NCI-H2081 (cell line): Measurements from ENCODE around the gene MELTF.

ENCODE experiments used
- DNase-seq, 2 experiments: peaks; one replicate each; lab custom pipeline; 2025; lab: John Stamatoyannopoulos, UW

The MELTF gene

GRCh38 chr3:196994056-196994455, 35.6 kb downstream of the MELTF start:
- no peak for DNase-seq

GRCh38 chr3:196992461-196993065, 37.1 kb downstream of the MELTF start:
- no peak for DNase-seq

GRCh38 chr3:196991581-196992460, 37.8 kb downstream of the MELTF start:
- no peak for DNase-seq

- no peak for DNase-seq
Observed at GRCh38 chr3:196990601-196991007, 39.0 kb downstream of the MELTF start.

GRCh38 chr3:196989721-196990262, 39.8 kb downstream of the MELTF start:
- peak in 1 of 2 experiments; percentile 40 for DNase-seq

- peak in 1 of 2 experiments; percentile 20 for DNase-seq
Observed at GRCh38 chr3:196988241-196989029, 41.2 kb downstream of the MELTF start.

GRCh38 chr3:196987022-196987421, 42.6 kb downstream of the MELTF start:
- no peak for DNase-seq

- no peak for DNase-seq
Observed at GRCh38 chr3:196985954-196986885, 43.4 kb downstream of the MELTF start.

- no peak for DNase-seq
Observed at GRCh38 chr3:196985298-196985697, 44.3 kb downstream of the MELTF start.

GRCh38 chr3:196983186-196983585, 46.4 kb downstream of the MELTF start:
- DNase-seq, result no peak

GRCh38 chr3:196981657-196982056, 48.0 kb downstream of the MELTF start:
- DNase-seq, result no peak

GRCh38 chr3:196979545-196979944, 50.1 kb downstream of the MELTF start:
- DNase-seq, result no peak

- DNase-seq, result no peak
Observed at GRCh38 chr3:196976941-196977340, 52.7 kb downstream of the MELTF start.

- no peak for DNase-seq
Observed at GRCh38 chr3:196975349-196975748, 54.3 kb downstream of the MELTF start.

- no peak for DNase-seq
Observed at GRCh38 chr3:196974661-196975060, 55.0 kb downstream of the MELTF start.

GRCh38 chr3:196971094-196971698, 58.4 kb downstream of the MELTF start:
- DNase-seq, result no peak

GRCh38 chr3:196970547-196971093, 59.0 kb downstream of the MELTF start:
- DNase-seq, result no peak

GRCh38 chr3:196969660-196970546, 59.7 kb downstream of the MELTF start:
- peak; percentile 70 to 72 for DNase-seq

- peak; percentile 41 for DNase-seq
Observed at GRCh38 chr3:196969134-196969659, 60.4 kb downstream of the MELTF start.
